CD4-positive, alpha-beta T cell treated with Interleukin-17A for 1 hour (primary cell): Measurements from ENCODE around the gene PITX3.
"Not testable (repeated sequence)": the region's sequence is repeated elsewhere in the genome, so short reads cannot be mapped to it uniquely, and the experiment has no call there.

Experiments used
- DNase-seq: peaks from one replicate; pipeline ENCODE4 v3.0.0-alpha.2; 2020

Gene PITX3

DNA sequence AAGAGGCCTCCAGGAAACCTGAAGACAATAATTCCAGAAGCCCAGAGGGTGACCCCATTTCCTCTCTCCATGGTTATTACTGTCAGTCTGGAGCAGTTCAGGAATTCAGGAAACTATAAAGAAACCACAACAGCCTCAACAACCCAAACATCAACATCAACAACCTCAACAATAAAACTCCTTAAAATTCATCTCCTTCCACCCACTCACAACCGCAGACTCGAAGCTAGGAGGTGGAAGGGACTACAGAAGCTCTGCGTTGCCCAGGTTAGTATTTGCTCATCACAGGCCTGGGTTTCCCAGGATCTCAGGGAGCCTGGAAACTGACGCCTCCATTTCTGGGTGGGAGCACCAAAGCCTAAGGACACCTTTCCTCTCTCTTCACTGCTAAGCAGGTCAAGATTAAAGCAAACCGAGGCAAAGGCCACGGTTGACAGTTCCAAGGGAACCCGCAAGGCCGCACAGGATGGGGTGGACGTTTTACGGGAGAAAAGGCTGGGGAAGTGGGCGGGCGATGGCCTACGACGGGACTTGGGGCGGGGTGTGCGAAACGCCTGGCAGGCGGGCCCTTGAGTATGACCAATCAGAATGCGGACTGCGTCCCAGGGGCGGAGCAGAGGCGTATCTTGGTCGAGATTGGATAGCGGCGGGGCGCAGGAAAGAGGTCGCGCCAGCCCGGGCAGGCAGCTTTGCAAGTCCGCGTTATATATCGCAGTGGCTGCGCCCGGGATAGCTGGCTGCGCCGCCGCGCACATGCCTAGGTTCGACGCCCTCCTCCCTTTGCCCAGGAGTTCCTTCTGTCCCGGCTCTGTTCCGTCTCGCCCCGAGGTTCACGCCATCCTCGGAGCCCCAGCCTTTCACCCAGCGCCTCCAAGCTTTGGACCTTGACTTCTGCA lies 15.4 kb downstream of the PITX3 start, which contains the start of gene ELOVL3:
ELOVL3 (plus strand) TSS at position 654 of the 896 bp plus-strand sequence. CDS start 250 bp downstream, outside the sequence.
- peak; percentile 93 for DNase-seq

- no peak for DNase-seq
These were observed 18.5 kb downstream of the PITX3 start for GRCh38 chr10:102222797-102223196.

GRCh38 chr10:102220612-102221011 lies 20.7 kb downstream of the PITX3 start:
- no peak for DNase-seq

- DNase-seq, result no peak
These were observed 21.9 kb downstream of the PITX3 start for GRCh38 chr10:102219370-102219769.

DNA sequence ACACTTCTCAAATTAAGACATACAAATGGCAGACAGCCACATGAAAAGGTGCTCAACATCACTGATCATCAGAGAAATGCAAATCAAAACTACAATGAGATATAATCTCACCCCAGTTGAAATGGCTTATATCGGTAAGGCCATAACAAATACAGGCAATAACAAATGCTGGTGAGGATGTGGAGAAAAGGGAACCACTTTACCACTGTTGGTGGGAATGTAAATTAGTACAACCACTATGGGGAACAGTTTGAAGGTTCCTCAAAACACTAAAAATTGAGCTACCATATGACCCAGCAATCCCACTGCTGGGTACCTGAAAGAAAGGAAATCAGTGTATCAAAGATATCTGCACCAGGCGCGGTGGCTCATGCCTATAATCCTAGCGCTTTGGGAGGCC lies 27.7 kb downstream of the PITX3 start:
- not testable (repeated sequence) for DNase-seq

DNA sequence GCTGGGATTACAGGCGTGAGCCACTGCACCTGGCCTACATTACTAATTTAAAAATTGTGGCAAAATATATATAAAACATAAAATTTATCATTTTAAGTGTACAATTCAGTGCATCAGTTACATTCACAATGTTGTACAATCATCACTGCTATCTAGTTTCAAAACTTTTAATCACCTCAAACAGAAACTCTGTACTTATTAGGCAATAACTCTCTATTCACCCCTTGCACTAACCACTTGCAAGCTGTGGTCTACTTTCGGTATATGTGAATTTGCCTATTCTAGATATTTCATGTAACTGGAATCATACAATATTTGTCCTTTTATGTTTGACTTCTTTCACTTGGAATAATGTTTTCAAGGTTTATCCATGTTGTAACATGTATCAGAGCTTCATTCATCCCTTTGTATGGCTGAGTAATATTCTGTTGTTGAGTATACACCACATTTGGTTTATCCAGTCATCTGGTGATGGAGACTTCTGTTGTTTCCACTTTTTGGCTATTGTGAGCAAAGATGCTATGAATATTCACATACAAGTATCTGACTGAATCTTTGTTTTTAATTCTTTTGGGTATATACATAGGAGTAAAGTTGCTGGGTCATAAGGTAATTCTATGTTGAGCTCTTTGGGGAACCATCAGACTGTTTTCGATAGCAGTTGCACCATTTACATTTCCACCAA lies 29.6 kb downstream of the PITX3 start:
- no peak for DNase-seq

DNA sequence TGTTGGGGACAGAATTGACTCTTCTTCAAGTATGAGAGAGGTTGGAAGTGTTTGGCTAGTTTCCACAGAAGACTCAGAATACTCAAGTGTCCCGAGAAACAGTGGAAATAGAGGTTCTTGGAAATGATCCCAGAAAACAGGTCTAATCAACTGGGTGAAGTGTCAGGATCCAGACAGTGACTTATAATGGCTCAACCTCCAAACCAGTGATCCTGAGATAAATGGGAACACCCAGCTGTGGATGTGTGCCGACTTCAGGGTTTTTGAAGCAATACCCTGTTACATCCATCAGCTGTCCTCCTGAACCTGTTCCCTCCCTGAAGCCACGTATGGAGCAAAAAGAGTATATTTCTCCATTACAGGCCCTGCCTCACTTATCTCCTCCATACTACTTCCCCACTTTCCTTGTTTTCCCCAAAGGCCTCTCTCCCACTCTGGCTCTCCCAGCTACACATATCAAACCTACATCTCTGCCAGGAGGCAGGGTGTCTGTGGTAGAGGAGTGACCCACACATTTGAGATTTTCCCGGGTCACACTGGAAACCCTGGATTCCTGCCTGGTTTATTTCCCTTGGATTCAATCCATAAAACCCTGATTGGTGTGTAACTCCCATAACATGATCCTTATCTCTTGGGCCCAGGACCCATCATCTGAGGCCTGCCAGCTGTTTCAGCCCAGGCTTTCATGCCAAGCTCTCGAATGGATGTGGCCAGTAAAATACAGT lies 32.8 kb downstream of the PITX3 start:
- DNase-seq, result no peak

DNA sequence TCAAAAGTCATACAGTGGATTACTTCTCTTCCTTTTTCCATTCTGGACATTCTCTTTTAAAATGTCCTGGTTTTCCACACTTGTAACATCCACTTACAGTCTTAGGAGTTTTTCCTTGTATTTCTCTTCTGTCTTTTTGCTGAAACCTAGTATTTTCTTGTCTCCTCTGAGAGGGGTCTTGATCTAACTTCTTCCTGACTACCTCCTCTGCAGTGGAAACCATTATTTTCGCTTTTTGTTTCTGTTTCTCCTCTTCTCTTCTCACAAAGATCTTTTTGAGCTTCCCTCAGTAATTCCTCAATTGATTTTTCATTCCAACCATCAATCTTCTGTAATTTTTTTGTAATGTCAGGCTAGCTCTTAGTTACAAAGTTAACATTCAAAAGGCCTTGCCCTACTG lies 38.9 kb downstream of the PITX3 start:
- DNase-seq, result no peak

GRCh38 chr10:102200751-102201640 lies 40.3 kb downstream of the PITX3 start:
- DNase-seq, result no peak

DNA sequence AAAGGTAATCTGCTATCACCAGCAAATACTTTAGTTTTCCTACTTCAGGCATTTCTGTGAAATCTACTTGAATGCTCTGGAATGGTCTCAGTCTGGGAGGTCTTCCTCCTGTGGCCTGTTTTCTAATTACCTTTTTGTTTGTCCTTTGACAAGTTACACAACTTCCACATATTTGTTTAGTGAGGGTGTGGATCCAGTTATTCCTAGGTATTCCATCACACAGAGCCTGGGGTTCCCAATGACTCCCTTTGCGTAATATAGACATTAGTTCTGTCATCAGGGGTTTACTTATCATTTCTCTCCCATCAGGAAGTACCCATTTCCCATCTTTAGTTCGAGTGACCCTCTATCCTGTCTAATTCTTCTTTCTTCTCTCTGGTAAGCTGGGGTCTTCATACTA lies 43.3 kb downstream of the PITX3 start:
- no peak for DNase-seq

DNA sequence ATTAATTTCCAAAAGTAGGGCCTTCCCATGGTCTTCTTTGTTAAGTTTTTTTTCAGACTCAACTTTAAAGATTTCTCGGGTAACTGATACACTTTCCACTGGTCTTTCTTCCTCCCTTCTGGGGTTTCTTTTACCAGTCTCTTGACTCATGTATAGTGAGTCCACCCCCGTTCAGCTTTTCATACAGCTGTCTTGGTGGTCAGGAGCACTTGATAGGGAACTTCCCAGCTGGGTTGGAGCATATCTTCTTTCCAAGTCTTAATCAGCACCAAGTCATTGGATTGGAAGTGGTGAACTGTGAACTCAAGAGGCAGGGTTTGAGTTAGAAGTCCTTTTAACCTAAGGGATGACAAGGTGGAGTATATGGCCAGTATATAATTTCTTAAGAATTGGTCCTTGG lies 44.4 kb downstream of the PITX3 start:
- DNase-seq, result no peak

DNA sequence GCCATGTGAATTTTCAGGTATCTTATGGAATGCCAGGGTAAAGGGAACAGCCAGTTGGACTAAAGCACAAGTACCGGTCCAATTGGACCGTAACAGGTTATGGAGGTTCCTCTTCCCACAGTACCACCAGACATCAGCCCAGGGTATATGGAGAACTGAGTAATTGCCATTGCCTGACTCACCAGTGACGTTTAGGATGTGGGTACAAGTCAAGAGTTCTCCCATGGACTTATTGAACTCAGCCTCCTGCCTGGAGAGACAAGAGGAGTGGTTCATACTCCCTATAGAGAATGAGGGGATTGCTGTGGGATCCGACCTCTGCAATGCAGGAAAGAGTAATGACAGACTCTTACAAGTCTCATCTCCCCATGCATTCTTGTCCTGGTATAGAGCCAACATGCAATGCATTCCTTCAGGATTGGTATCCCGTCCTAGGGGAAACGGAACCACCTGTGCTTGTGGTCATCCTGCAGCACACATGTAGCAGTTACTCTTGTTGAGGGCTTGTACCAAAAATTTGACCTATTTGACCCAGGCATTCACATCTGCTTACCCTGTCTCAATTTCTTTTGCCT lies 45.9 kb downstream of the PITX3 start:
- no peak for DNase-seq

DNA sequence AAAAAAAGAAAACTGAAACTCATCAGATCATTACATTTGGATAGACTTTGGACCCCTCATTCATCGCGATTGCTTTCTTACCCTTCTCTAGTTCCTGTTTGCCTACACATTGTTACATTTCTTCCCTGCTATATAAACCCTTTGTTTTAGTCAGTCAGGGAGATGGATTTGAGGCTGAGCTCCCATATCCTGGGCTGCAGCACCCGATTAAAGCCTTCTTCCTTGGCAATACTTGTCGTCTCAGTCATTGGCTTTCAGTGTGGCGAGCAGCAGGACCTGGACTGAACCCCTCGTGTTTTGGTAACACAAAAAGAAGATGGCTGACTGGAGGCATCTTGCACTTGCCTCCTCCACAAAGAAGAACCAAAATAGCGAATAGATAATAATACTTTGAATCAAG lies 49.4 kb downstream of the PITX3 start:
- DNase-seq, result no peak

- DNase-seq, result peak; percentile 35
These were observed 52.1 kb downstream of the PITX3 start for GRCh38 chr10:102188941-102189898.

DNA sequence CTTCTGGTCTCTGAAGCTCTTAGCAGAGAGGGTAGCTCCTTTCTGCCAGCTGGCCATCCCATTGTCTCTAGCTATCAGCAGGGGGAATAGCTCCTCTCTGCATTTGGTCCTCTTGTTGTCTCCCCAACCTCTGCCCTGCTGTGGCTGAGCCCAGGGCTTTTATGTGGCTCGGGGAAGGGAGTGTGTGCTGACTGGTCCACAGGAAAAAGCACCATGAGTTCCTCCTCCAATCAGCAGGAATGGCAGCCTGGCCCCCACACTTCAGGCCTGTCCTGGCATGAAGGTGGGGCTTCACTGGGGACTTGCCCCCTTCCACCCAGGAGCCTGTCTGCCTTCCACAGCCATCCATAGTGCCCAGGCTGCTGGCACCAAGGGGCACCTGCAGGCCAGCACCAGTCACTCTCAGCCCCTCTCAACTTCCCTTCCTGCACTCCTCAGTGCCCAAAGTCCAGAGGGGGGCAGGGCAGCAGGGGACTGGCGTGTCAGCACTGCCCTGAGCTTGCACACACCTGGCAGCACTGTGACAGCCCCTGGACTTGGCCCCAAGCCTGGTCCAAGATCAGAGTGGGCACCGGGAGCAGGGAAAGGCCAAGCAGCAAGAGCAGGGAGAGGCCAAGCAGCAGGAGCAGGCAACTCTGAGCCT lies 52.9 kb downstream of the PITX3 start:
- DNase-seq, result no peak

DNA sequence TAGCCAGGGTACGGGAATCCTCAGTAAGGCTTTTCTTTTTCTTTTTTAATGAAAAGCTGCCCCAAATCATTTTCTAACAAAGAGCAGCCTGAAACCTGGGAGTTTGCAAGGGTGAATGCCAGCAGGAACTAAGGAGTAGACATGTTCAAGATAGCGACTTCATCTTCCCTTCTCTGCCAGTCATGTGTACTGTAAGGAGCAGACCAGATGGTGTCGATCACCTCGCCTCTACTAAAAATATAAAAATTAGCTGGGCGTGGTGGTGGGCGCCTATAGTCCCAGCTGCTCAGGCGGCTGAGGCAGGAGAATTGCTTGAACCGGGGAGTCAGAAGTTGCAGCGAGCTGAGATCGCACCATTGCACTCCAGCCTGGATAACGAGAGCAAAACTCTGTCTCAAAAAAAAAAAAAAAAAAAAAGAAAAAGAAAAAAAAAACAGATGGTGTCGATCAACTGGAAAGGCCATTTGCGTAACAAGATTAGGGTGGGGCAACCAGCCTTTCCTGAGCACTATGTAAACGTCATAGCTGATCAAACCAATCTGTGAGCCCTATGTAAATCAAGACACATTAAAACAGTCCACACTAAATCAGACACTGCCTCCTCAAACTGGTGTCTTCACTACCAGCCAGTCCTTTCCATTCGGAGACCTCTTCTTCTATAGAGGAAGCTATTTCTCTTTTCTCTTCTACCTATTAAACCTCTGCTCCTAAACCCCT lies 55.3 kb downstream of the PITX3 start:
- no peak for DNase-seq

GRCh38 chr10:102185272-102185671 lies 56.0 kb downstream of the PITX3 start:
- DNase-seq, result no peak

GRCh38 chr10:102184606-102185005 lies 56.7 kb downstream of the PITX3 start:
- no peak for DNase-seq
